Activated CD8-positive, alpha-beta T cell treated with anti-CD3 and anti-CD28 coated beads for 36 hours (primary cell): ENCODE data around the gene CSNK2A3. TPM values are rescaled to one million over a fixed set of nuclear protein-coding genes. Genes with fewer than 3 reads are reported as not detected.

Experiments
- ATAC-seq: fragments of 200-7000 bp; cut with Tn5 transposase; one replicate; pipeline ENCODE4 v1.10.0; 2021; ENCODE audit warnings: mild to moderate bottlenecking, moderate library complexity
- CTCF ChIA-PET: fragments of 350-600 bp; sonication (Branson Sonifier 250); formaldehyde crosslinking; loops from one replicate; lab custom pipeline; 2021; ENCODE audit warnings: antibody characterized with exemption; lab: Charles Lee
- POLR2A ChIA-PET: fragments of 350-600 bp; sonication (Branson Sonifier 250); formaldehyde crosslinking; loops from one replicate; lab custom pipeline; 2021; ENCODE audit warnings: antibody characterized with exemption; lab: Charles Lee
- DNase-seq: peaks from one replicate; pipeline ENCODE4 v3.0.0-alpha.2; 2020
- H3K27ac Mint-ChIP-seq: one replicate; pipeline ENCODE4 v1.8.0; 2021; ENCODE audit warnings: mild to moderate bottlenecking, mixed read lengths
- H3K27me3 Mint-ChIP-seq: one replicate; pipeline ENCODE4 v1.8.0; 2021; ENCODE audit warnings: mixed read lengths
- H3K36me3 Mint-ChIP-seq: one replicate; pipeline ENCODE4 v1.8.0; 2021; ENCODE audit warnings: low read depth, mixed read lengths
- H3K4me1 Mint-ChIP-seq: one replicate; pipeline ENCODE4 v1.8.0; 2021; ENCODE audit warnings: low read depth, mixed read lengths
- H3K4me3 Mint-ChIP-seq: one replicate; pipeline ENCODE4 v1.8.0; 2021; ENCODE audit warnings: mild to moderate bottlenecking, moderate library complexity, mixed read lengths
- H3K9me3 Mint-ChIP-seq: one replicate; pipeline ENCODE4 v1.8.0; 2021; ENCODE audit warnings: mixed read lengths
- CTCF ChIP-seq: fragments of 200-600 bp; IDR thresholded peaks from one replicate; pipeline ENCODE4 v1.8.0; 2022; ENCODE audit warnings: antibody characterized with exemption, mild to moderate bottlenecking
- intact Hi-C: fragments of 100-400 bp; cut with micrococcal nuclease; formaldehyde crosslinking; loops from one replicate; pipeline ENCODE4 v1.10.0; 2022
- total RNA-seq, 2 experiments: library from RNA; stranded (reverse); gene quantifications; one replicate each; pipeline ENCODE4 v1.2.3, GENCODE V29; 2021

Gene CSNK2A3
- total RNA-seq, 2 experiments from 2014 or later: 4.2 to 5.4 TPM

- no peak for ATAC-seq
- H3K9me3 Mint-ChIP-seq: peaks cover 8% of the 10 kb centered on the region
- CTCF ChIA-PET: no interaction called here
- intact Hi-C loops: no loop called here
- H3K27me3 Mint-ChIP-seq: no peaks in the 10 kb centered on the region
- no peak overlapping the region for H3K27ac Mint-ChIP-seq
- DNase-seq: no peak
- H3K4me1 Mint-ChIP-seq: no peaks in the 10 kb centered on the region
- no peak overlapping the region for H3K4me3 Mint-ChIP-seq
- TF ChIP-seq CTCF: no peak
- H3K36me3 Mint-ChIP-seq: no peaks in the 10 kb centered on the region
- POLR2A ChIA-PET: no interaction called here
These were observed 34.1 kb downstream of the CSNK2A3 start for GRCh38 chr11:11318961-11319360.

DNA sequence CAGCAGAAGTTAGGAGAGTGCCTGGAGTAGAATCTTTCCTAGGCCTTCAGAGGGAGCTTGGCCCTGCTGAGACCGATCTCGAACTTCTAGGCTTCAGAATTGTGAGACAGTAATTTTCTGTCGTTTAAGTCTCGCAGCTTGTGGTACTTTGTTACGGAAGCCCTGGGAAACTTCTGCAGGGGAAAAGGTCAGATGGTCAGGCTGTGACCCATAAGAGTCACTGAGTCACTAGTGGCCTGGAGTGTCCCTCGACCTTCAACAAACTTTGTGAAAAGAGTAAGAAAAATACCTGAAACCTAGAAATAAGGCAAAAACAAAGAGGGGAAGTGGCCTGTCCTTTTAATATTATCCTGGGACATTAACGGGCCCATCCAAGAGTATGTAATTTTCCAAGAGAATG lies 34.6 kb downstream of the CSNK2A3 start:
- ATAC-seq (no peak), DNase-seq (no peak)
- Mint-ChIP-seq H3K27me3 (no peaks in the 10 kb centered on the region), H3K9me3 (peaks cover 8% of the 10 kb centered on the region), H3K27ac (no peak overlapping the region), H3K4me3 (no peak overlapping the region), H3K4me1 (no peaks in the 10 kb centered on the region), H3K36me3 (no peaks in the 10 kb centered on the region)
- POLR2A ChIA-PET: no interaction called here
- intact Hi-C loops: no loop called here
- CTCF ChIA-PET: no interaction called here
- no peak for TF ChIP-seq CTCF

DNA sequence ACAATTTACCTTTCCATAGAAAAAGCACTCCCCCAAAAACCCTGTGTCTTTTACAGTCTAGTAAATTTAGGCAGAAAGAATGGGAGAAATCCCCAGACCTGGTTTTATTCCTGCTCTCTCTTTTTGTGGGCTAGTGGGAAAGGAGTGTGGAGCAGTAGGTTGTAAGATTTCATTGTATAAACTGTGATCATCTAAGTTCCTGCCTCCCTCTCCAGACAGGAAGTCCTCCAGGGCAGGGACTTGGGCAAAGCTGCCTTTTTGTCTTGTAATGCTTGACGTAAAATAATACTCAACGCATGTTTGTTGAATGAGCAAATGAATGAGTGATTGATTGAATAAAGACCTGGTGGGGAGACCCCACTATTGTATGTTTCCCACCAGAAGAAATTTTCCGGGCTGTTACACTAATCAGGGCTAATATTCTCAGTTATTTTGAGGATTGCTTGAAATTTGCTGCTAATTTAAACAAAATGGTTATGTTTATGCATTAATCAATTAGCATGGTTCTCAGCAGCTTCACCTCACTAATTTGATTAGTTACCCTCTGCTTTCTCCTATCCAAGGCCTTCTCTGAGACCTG lies 36.3 kb downstream of the CSNK2A3 start:
- no peak for DNase-seq
- H3K4me1 Mint-ChIP-seq: no peaks in the 10 kb centered on the region
- no peaks in the 10 kb centered on the region for H3K27me3 Mint-ChIP-seq
- POLR2A ChIA-PET: no interaction called here
- H3K4me3 Mint-ChIP-seq: no peak overlapping the region
- intact Hi-C loops: no loop called here
- ATAC-seq: no peak
- CTCF ChIA-PET: no interaction called here
- H3K27ac Mint-ChIP-seq: no peak overlapping the region
- no peaks in the 10 kb centered on the region for H3K9me3 Mint-ChIP-seq
- no peaks in the 10 kb centered on the region for H3K36me3 Mint-ChIP-seq
- TF ChIP-seq CTCF: no peak

GRCh38 chr11:11313902-11314692 lies 39.0 kb downstream of the CSNK2A3 start:
- TF ChIP-seq CTCF: no peak
- Mint-ChIP-seq H3K27ac (no peak overlapping the region), H3K4me3 (no peak overlapping the region), H3K9me3 (no peaks in the 10 kb centered on the region), H3K27me3 (no peaks in the 10 kb centered on the region), H3K4me1 (peaks cover 5% of the 10 kb centered on the region), H3K36me3 (no peaks in the 10 kb centered on the region)
- POLR2A ChIA-PET: interaction anchor here (0.6 kb wide), 1 partner anchor 13 kb away, joined by 3 read pairs; no protein-coding TSS in a partner anchor
- CTCF ChIA-PET: interaction anchor here (1.1 kb wide), 1 partner anchor 9 kb away, joined by 3 read pairs; no protein-coding TSS in a partner anchor
- intact Hi-C loops: no loop called here
- no peak for ATAC-seq
- DNase-seq: no peak

GRCh38 chr11:11313426-11313825 lies 39.6 kb downstream of the CSNK2A3 start:
- Mint-ChIP-seq H3K36me3 (no peaks in the 10 kb centered on the region), H3K4me1 (peaks cover 5% of the 10 kb centered on the region), H3K27ac (no peak overlapping the region), H3K4me3 (no peak overlapping the region), H3K27me3 (no peaks in the 10 kb centered on the region), H3K9me3 (no peaks in the 10 kb centered on the region)
- no peak for ATAC-seq
- no peak for TF ChIP-seq CTCF
- POLR2A ChIA-PET: interaction anchor here (0.6 kb wide), 1 partner anchor 13 kb away, joined by 3 read pairs; no protein-coding TSS in a partner anchor
- intact Hi-C loops: no loop called here
- CTCF ChIA-PET: interaction anchor here (1.1 kb wide), 1 partner anchor 9 kb away, joined by 3 read pairs; no protein-coding TSS in a partner anchor
- DNase-seq: no peak
